ENCODE data around the gene MSH5.

Gene MSH5

DNA sequence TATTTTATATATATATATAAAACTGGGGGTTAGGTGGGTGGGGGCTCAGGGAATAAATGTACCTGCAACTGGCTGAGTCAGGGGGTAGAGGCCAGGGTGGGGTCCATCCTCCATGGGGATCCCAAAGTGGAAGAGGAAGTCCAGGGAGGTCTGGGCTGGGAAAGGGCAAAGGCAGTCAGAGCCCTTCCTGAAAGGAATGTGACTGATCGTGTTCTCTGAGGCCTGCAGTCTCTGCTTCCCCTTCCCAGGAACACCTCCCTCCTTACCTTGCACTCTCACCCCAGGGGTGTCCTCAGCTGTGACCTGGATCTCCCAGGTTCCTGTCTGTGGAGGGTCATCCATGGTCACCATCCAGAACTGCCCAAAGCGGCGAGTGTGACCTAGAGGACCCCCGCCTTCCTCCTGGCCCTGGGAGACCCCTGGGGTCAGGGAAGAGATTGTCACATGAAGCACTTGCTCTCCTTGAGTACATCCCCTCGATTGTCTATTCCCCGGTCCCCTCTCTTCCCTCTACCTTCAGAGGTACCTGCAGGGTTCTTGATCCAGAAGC is 27.4 kb downstream of the MSH5 start:
- DNase-seq (ENCODE audit: low read depth) = no peak
- no peak overlapping the region for H3K4me3 ChIP-seq (ENCODE audit: low read depth, low read length)
- TF ChIP-seq POLR2A (IDR thresholded peaks at IDR 0.05; ENCODE audit: extremely low read depth, insufficient read length) = no peak
- TF ChIP-seq MYC (IDR thresholded peaks at IDR 0.05; ENCODE audit: low read depth, low read length) = no peak
- TF ChIP-seq, protein P1, sequence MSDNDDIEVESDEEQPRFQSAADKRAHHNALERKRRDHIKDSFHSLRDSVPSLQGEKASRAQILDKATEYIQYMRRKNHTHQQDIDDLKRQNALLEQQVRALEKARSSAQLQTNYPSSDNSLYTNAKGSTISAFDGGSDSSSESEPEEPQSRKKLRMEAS (IDR thresholded peaks at IDR 0.05; ENCODE audit: low read depth, low read length) = no peak
- TF ChIP-seq, protein P2, sequence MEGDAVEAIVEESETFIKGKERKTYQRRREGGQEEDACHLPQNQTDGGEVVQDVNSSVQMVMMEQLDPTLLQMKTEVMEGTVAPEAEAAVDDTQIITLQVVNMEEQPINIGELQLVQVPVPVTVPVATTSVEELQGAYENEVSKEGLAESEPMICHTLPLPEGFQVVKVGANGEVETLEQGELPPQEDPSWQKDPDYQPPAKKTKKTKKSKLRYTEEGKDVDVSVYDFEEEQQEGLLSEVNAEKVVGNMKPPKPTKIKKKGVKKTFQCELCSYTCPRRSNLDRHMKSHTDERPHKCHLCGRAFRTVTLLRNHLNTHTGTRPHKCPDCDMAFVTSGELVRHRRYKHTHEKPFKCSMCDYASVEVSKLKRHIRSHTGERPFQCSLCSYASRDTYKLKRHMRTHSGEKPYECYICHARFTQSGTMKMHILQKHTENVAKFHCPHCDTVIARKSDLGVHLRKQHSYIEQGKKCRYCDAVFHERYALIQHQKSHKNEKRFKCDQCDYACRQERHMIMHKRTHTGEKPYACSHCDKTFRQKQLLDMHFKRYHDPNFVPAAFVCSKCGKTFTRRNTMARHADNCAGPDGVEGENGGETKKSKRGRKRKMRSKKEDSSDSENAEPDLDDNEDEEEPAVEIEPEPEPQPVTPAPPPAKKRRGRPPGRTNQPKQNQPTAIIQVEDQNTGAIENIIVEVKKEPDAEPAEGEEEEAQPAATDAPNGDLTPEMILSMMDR (IDR thresholded peaks at IDR 0.05; ENCODE audit: low read depth, low read length) = no peak

DNA sequence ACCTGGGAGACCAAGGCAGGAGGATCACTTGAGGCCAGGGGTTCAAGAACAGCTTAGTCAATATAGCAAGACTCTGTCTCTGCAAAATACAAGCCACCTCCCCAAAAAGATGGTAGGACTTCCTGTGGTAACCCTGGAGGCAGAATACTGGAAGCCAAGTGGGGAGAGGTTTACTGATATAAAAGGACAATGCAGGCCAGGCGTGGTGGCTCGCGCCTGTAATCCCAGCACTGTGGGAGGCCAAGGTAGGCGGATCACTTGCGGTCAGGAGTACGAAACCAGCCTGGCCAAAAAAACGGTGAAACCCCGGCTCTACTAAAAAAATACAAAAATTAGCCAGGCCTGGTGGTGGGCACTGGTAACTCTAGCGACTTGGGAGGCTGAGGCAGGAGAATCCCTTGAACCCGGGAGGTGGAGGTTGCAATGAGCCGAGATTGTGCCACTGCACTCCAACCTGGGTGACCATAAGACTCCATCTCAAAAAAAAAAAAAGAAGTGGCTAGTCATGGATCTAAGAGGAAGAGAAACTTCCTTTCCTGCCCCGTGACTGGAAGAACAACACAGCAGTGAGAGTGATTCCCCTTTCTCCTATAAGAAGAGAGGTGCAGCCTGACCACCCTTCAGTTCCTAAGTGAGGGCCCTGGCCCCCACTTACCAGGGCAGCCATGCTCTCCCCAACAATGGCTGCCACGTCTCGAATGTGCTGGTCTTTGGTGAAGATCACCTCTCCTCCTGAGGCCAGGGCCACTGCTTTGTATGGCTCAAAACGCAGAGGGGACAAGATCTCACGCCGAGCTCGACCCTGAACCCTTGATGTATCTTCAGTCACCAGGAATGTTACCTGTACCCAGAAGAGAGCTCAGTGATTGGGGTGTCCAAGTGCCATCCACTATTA is 28.8 kb downstream of the MSH5 start:
- no peak for DNase-seq (ENCODE audit: low read depth)
- no peak overlapping the region for H3K4me3 ChIP-seq (ENCODE audit: low read depth, low read length)
- TF ChIP-seq, protein P2 (IDR thresholded peaks at IDR 0.05; ENCODE audit: low read depth, low read length) = no peak
- no peak for TF ChIP-seq POLR2A (IDR thresholded peaks at IDR 0.05; ENCODE audit: extremely low read depth, insufficient read length)
- TF ChIP-seq, protein P1 (IDR thresholded peaks at IDR 0.05; ENCODE audit: low read depth, low read length) = no peak
- no peak for TF ChIP-seq MYC (IDR thresholded peaks at IDR 0.05; ENCODE audit: low read depth, low read length)

DNA sequence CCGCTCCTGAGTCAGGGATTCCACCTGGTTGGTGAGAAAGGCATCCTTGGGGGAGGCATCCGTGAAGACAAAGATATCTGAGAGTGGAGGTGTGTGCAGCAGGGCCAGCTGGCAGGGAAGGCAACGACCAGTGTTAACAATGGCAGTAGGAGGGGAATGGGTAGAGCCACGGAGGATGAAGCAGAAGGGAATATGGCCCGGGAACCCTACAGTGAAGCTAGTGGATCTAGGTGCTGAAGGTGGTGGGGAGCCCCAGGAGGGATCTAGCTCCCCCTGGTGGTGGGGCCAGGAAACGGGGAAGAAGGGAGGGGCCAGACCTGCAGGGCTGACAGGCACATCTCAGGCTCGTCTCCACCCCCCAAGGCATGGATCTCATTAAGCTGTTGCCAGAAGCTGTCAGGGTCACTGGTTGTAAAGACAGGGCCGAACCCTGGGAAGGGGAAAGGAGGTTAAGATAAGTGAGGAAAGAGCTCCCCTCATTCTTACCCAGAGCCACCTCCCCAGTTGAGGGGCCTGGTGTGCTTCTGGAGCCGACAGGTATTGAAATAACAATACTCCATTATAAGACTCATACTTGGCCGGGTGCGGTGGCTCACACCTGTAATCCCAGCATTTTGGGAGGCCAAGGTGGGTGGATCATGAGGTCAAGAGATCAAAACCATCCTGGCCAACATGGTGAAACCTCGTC is 30.0 kb downstream of the MSH5 start:
- peak; percentile 83 for DNase-seq (ENCODE audit: low read depth)
- TF ChIP-seq, protein P2 (IDR thresholded peaks at IDR 0.05; ENCODE audit: low read depth, low read length) = peak; percentile 96
- TF ChIP-seq MYC (IDR thresholded peaks at IDR 0.05; ENCODE audit: low read depth, low read length) = 0 out of 2 replicates have a peak, but pooled peaks have one; percentile 11
- TF ChIP-seq, protein P1 (IDR thresholded peaks at IDR 0.05; ENCODE audit: low read depth, low read length) = 0 out of 2 replicates have a peak, but pooled peaks have one; percentile 35
- TF ChIP-seq POLR2A (IDR thresholded peaks at IDR 0.05; ENCODE audit: extremely low read depth, insufficient read length) = no peak
- no peak overlapping the region for H3K4me3 ChIP-seq (ENCODE audit: low read depth, low read length)

DNA sequence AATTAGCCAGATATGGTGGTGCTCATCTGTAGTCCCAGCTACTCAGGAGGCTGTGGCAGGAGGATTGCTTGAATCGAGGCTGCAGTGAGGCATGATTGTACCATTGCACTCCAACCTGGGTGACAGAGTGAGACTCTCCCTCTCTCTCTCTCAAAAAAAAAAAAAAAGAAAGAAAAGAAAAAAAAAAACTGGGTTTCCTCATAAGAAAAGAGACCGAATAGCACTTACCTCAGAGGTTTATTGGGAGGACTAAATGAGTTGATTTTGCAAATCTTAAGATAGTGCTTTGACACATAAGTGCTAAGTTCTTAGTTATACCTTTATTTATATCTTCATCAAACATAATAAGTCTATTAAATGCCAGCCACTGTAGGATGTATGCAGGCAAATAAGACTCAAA is 31.1 kb downstream of the MSH5 start:
- H3K4me3 ChIP-seq (ENCODE audit: low read depth, low read length) = no peak overlapping the region
- DNase-seq (ENCODE audit: low read depth) = no peak
- TF ChIP-seq, protein P1 (IDR thresholded peaks at IDR 0.05; ENCODE audit: low read depth, low read length) = no peak
- TF ChIP-seq MYC (IDR thresholded peaks at IDR 0.05; ENCODE audit: low read depth, low read length) (no peak), POLR2A (IDR thresholded peaks at IDR 0.05; ENCODE audit: extremely low read depth, insufficient read length) (no peak)
- TF ChIP-seq, protein P2 (IDR thresholded peaks at IDR 0.05; ENCODE audit: low read depth, low read length) = no peak

DNA sequence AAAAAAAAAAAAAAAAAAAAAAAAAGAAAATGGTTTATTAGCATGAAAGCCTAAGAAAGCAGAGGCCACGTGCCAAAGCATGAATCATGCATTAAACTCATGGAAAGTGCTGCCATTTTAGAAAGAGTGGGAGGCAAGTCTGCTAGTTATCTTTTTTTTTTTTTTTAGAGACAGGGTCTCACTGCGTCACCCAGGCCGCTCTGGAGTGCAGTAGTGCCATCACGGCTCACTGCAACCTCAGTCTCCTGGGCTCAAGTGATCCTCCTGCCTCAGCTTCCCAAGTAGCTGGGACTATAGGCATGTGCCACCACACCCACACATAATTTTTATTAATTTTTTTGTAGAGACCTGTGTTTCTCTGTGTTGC is 32.2 kb downstream of the MSH5 start:
- H3K4me3 ChIP-seq (ENCODE audit: low read depth, low read length) = no peak overlapping the region
- no peak for DNase-seq (ENCODE audit: low read depth)
- TF ChIP-seq MYC (IDR thresholded peaks at IDR 0.05; ENCODE audit: low read depth, low read length) = no peak
- no peak for TF ChIP-seq POLR2A (IDR thresholded peaks at IDR 0.05; ENCODE audit: extremely low read depth, insufficient read length)
- TF ChIP-seq, protein P1 (IDR thresholded peaks at IDR 0.05; ENCODE audit: low read depth, low read length) = no peak
- TF ChIP-seq, protein P2 (IDR thresholded peaks at IDR 0.05; ENCODE audit: low read depth, low read length) = no peak

Measured in NB4 (cell line).